Measurements from ENCODE around the gene STK32B.

DNA sequence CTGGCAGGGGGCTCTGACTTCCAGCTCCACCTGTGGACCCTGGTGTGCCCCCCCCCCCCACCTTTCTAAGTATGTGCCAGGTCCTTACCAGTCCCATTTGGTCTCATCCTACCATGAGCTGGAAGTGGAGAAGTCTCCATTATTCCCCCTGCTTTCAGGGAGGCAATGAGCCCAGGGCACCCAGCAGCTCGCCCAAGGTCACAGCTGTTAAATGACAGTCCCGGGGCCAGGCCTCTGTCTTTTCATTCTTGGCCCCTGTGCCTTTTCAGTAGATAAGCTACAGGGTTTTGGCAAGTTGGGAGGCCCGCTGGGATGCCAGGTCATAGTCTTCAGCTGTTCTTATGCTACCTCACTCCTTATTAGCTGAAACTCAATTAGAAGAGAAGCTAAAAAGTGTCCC lies 408.0 kb downstream of the STK32B start:
- TF ChIP-seq, protein P1, sequence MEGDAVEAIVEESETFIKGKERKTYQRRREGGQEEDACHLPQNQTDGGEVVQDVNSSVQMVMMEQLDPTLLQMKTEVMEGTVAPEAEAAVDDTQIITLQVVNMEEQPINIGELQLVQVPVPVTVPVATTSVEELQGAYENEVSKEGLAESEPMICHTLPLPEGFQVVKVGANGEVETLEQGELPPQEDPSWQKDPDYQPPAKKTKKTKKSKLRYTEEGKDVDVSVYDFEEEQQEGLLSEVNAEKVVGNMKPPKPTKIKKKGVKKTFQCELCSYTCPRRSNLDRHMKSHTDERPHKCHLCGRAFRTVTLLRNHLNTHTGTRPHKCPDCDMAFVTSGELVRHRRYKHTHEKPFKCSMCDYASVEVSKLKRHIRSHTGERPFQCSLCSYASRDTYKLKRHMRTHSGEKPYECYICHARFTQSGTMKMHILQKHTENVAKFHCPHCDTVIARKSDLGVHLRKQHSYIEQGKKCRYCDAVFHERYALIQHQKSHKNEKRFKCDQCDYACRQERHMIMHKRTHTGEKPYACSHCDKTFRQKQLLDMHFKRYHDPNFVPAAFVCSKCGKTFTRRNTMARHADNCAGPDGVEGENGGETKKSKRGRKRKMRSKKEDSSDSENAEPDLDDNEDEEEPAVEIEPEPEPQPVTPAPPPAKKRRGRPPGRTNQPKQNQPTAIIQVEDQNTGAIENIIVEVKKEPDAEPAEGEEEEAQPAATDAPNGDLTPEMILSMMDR (IDR thresholded peaks at IDR 0.05) = no peak
- no peak for TF ChIP-seq EZH2 (IDR thresholded peaks at IDR 0.05; ENCODE audit: borderline replicate concordance, insufficient read depth, low read depth, low read length, poor library complexity, severe bottlenecking)
